Endothelial cell (in vitro differentiated cells): Measurements from ENCODE around the gene AGPAT3. TPM values are rescaled to one million over a fixed set of nuclear protein-coding genes. Genes with fewer than 3 reads are reported as not detected.
"Not testable (repeated sequence)": the region's sequence is repeated elsewhere in the genome, so short reads cannot be mapped to it uniquely, and the experiment has no call there.

Experiments
- DNase-seq: peaks from one replicate; pipeline ENCODE4 v3.0.0; 2021; ENCODE audit warnings: low spot score
- H3K27ac Mint-ChIP-seq: one replicate; pipeline ENCODE4 v1.8.0; 2021; ENCODE audit warnings: mixed read lengths, inconsistent platforms; ENCODE audit not compliant: unreplicated experiment
- H3K27me3 Mint-ChIP-seq: one replicate; pipeline ENCODE4 v1.8.0; 2021; ENCODE audit warnings: mild to moderate bottlenecking, moderate library complexity, mixed read lengths, inconsistent platforms; ENCODE audit not compliant: unreplicated experiment
- H3K36me3 Mint-ChIP-seq: one replicate; pipeline ENCODE4 v1.8.0; 2021; ENCODE audit warnings: mild to moderate bottlenecking, low read depth, mixed read lengths, inconsistent platforms; ENCODE audit not compliant: unreplicated experiment
- H3K4me1 Mint-ChIP-seq: one replicate; pipeline ENCODE4 v1.8.0; 2021; ENCODE audit warnings: mild to moderate bottlenecking, mixed read lengths, inconsistent platforms; ENCODE audit not compliant: unreplicated experiment
- H3K4me3 Mint-ChIP-seq: one replicate; pipeline ENCODE4 v1.8.0; 2021; ENCODE audit warnings: mild to moderate bottlenecking, mixed read lengths, inconsistent platforms; ENCODE audit not compliant: unreplicated experiment
- H3K9me3 Mint-ChIP-seq: one replicate; pipeline ENCODE4 v1.8.0; 2021; ENCODE audit warnings: mixed read lengths, inconsistent platforms; ENCODE audit not compliant: unreplicated experiment
- total RNA-seq: library from RNA; stranded (reverse); fragmentation: NEBNext Ultra II Directional; extraction: Animal tissue kit (Norgen Biotek cat#: 25700); gene quantifications from one replicate; pipeline ENCODE4 v1.2.1, GENCODE V29; 2021; ENCODE audit not compliant: unreplicated experiment
- TF ChIP-seq, protein P1 (sequence below): fragments of 200-600 bp; sonication (generic); IDR thresholded peaks from one replicate; pipeline ENCODE4 v1.5.0; 2021; ENCODE audit warnings: antibody characterized with exemption; ENCODE audit not compliant: unreplicated experiment

Gene AGPAT3
- total RNA-seq, 1 donor from 2014 or later: 22.6 TPM

DNA sequence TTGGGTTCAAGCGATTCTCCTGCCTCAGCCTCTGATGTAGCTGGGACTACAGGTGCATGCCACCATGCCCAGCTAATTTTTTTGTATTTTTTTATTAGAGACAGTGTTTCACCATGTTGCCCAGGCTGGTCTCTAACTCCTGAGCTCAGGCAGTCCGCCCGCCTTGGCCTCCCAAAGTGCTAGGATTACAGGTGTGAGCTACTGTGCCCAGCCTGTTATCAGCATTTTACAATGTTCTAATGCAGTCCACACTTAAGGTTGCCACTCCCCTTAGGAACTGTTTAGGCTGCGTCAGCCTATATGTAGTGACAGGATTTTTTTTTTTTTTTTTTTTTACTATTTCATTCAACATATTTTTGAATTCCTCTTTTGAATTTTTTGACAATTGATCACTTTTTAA lies 30.2 kb downstream of the AGPAT3 start:
- no peak for DNase-seq
- Mint-ChIP-seq H3K9me3 (peaks cover 8% of the 10 kb centered on the region), H3K4me3 (no peak overlapping the region), H3K4me1 (no peaks in the 10 kb centered on the region), H3K36me3 (peaks cover 12% of the 10 kb centered on the region), H3K27me3 (peaks cover 7% of the 10 kb centered on the region), H3K27ac (no peak overlapping the region)
- TF ChIP-seq, protein P1, sequence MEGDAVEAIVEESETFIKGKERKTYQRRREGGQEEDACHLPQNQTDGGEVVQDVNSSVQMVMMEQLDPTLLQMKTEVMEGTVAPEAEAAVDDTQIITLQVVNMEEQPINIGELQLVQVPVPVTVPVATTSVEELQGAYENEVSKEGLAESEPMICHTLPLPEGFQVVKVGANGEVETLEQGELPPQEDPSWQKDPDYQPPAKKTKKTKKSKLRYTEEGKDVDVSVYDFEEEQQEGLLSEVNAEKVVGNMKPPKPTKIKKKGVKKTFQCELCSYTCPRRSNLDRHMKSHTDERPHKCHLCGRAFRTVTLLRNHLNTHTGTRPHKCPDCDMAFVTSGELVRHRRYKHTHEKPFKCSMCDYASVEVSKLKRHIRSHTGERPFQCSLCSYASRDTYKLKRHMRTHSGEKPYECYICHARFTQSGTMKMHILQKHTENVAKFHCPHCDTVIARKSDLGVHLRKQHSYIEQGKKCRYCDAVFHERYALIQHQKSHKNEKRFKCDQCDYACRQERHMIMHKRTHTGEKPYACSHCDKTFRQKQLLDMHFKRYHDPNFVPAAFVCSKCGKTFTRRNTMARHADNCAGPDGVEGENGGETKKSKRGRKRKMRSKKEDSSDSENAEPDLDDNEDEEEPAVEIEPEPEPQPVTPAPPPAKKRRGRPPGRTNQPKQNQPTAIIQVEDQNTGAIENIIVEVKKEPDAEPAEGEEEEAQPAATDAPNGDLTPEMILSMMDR: no peak

DNA sequence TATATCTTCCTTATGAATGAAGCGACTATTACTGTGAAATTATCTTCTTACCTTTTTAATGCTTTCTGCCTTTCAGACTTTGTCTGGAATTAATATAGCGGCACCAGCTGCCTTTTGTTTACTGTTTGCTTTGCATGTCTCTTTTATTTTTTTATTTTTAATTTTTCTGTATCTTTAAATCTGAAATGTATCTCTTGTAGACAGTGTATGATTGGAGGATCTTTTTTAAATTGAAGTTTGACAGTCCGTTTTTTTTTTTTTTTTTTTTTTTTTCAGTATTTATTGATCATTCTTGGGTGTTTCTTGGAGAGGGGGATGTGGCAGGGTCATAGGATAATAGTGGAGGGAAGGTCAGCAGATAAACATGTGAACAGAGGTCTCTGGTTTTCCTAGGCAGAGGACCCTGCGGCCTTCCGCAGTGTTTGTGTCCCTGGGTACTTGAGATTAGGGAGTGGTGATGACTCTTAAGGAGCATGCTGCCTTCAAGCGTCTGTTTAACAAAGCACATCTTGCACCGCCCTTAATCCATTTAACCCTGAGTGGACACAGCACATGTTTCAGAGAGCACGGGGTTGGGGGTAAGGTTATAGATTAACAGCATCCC lies 31.8 kb downstream of the AGPAT3 start:
- H3K9me3 Mint-ChIP-seq, H3K27me3 Mint-ChIP-seq, H3K27ac Mint-ChIP-seq, DNase-seq, H3K4me3 Mint-ChIP-seq, H3K4me1 Mint-ChIP-seq: not testable (repeated sequence)
- peaks cover 16% of the 10 kb centered on the region for H3K36me3 Mint-ChIP-seq

DNA sequence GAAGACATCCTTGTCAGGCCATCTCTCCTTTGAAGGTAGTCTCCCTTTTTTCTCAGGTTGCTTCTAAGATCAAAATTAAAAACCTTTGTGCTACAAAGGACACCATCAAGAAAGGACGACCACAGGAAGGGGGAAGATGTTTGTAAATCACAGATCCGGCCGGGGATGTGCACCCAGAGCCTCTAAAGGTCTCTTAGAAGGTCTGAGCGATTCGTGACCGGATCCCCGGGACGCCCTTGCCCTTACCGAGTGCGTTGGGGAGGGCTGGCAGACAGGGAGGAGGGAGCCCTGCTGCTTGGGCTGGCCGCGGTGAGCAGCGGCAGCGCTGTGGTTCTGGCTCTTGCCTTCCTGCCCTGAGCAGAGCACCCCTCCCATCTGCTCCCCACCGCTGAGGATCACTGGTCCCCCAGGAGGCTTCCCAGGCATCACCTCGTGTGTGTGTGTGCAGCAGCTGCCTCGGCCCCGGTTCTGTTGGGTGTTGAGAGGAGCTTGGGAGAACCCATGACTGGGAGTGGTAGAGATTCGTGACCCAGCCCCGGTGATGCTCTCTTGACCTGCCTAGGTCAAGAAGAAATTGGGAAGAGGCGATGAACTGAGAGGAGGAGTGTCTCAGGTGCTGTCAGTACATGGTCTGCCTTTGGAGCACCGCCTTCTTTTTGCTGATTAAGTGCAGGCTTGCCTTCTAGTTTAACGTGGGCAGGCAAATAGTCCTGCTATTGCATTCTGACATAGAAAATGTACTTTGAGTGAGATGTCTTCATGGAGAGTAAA lies 34.5 kb downstream of the AGPAT3 start:
- peaks cover 8% of the 10 kb centered on the region for H3K9me3 Mint-ChIP-seq
- peaks cover 13% of the 10 kb centered on the region for H3K36me3 Mint-ChIP-seq
- TF ChIP-seq, protein P1: no peak
- H3K4me3 Mint-ChIP-seq: no peak overlapping the region
- no peak overlapping the region for H3K27ac Mint-ChIP-seq
- peaks cover 6% of the 10 kb centered on the region for H3K27me3 Mint-ChIP-seq
- no peak for DNase-seq
- H3K4me1 Mint-ChIP-seq: no peaks in the 10 kb centered on the region

DNA sequence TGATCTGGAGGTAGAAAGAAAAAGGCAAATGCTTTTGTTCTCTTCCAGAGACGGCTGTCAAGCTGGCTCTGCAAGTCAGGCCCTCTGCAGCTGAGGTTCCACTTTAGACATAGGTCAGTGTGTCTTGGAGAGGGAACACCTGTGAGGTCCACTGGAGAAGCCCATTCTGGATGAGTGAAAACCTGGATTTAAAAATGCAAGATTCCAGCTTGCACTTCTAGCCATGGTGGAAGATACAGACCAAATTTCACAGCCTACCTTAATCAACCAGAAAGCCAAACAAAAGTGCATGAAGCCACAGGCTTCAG lies 35.0 kb downstream of the AGPAT3 start:
- H3K9me3 Mint-ChIP-seq: peaks cover 8% of the 10 kb centered on the region
- H3K36me3 Mint-ChIP-seq: peaks cover 13% of the 10 kb centered on the region
- H3K27ac Mint-ChIP-seq: no peak overlapping the region
- no peak overlapping the region for H3K4me3 Mint-ChIP-seq
- H3K4me1 Mint-ChIP-seq: no peaks in the 10 kb centered on the region
- peaks cover 6% of the 10 kb centered on the region for H3K27me3 Mint-ChIP-seq
- no peak for DNase-seq
- TF ChIP-seq, protein P1: no peak

DNA sequence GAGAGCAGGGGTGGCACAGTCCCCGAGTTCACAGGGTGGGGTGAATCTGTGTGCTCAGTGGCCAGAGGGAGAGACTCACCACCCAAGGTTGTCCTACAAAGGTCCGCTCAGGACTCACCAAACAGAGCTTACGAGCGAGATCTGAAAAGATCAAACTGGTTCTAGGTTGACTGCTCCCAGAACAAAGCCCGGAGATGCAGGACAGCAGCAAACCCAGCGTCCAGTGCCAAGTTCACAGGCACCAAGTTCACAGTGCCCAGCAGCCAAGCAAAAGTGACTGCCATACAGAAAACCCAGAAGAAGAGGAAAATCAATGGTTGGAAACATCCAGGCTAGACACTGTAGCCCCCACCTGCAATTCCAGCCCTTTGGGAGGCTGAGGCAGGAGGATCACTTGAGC lies 35.7 kb downstream of the AGPAT3 start:
- H3K27ac Mint-ChIP-seq: no peak overlapping the region
- H3K4me3 Mint-ChIP-seq: no peak overlapping the region
- peaks cover 13% of the 10 kb centered on the region for H3K36me3 Mint-ChIP-seq
- TF ChIP-seq, protein P1: no peak
- DNase-seq: no peak
- H3K27me3 Mint-ChIP-seq: peaks cover 6% of the 10 kb centered on the region
- H3K9me3 Mint-ChIP-seq: peaks cover 8% of the 10 kb centered on the region
- H3K4me1 Mint-ChIP-seq: no peaks in the 10 kb centered on the region
